NCI-H1092 treated with DMSO at 0.1 percent for 48 hours (cell line): Measurements from ENCODE around the gene LRRC37A2.
"Not testable (repeated sequence)": the region's sequence is repeated elsewhere in the genome, so short reads cannot be mapped to it uniquely, and the experiment has no call there.

Experiments used
- DNase-seq: peaks from one replicate; lab custom pipeline; 2025; lab: John Stamatoyannopoulos, UW

The LRRC37A2 gene

GRCh38 chr17:46598344-46598931 is 86.2 kb downstream of the LRRC37A2 start:
- DNase-seq: not testable (repeated sequence)

DNA sequence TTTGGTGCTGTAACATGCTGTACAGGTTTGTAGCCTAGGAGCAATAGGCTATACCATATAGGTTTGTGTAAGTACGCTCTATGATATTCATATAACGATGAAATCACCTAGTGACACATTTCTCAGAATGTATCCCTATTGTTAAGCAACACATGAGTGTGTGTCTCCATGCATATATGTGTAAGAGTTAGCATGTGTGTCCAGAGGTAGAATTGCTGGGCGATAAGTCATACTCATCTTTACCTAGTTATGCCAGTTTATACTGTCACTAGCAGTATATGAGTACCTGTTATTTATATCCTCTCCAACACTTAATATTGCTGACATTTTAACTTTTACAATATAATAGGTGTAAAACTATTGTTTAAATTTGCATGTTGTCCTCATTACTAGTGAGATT is 88.5 kb downstream of the LRRC37A2 start:
- not testable (repeated sequence) for DNase-seq

- not testable (repeated sequence) for DNase-seq
Measured at GRCh38 chr17:46603125-46603524, 90.9 kb downstream of the LRRC37A2 start.
